Mesenchymal stem cell (in vitro differentiated cells and primary cell): ENCODE data around the gene EMC9.

Source experiments
- DNase-seq: peaks from one replicate; pipeline ENCODE4 v3.0.0-alpha.2; 2013
- H2AFZ ChIP-seq: one replicate; pipeline ENCODE4 v1.6.1; 2013; ENCODE audit warnings: low read depth, mild to moderate bottlenecking, control low read depth, inconsistent platforms, low read length, moderate library complexity
- H2AK5ac ChIP-seq: 2 replicates; pipeline ENCODE4 v1.6.1; 2013; ENCODE audit warnings: low read length, moderate library complexity, mild to moderate bottlenecking, inconsistent platforms; ENCODE audit not compliant: severe bottlenecking
- H2BK120ac ChIP-seq: one replicate; pipeline ENCODE4 v1.6.1; 2013; ENCODE audit warnings: low read depth, mild to moderate bottlenecking, inconsistent platforms, low read length, moderate library complexity
- H2BK12ac ChIP-seq, 2 experiments: one replicate each; pipeline ENCODE4 v1.6.1; 2013; ENCODE audit warnings: inconsistent platforms in 2 of 2, low read length in 2 of 2, mild to moderate bottlenecking in 2 of 2, moderate library complexity in 2 of 2, control low read depth in 1 of 2
- H2BK15ac ChIP-seq: one replicate; pipeline ENCODE4 v1.6.1; 2013; ENCODE audit warnings: mild to moderate bottlenecking, low read depth, inconsistent platforms; ENCODE audit not compliant: poor library complexity, severe bottlenecking
- H2BK5ac ChIP-seq: 2 replicates; pipeline ENCODE4 v1.6.1; 2013; ENCODE audit warnings: low read depth, mild to moderate bottlenecking, low read length, control low read depth, inconsistent platforms; ENCODE audit not compliant: poor library complexity, severe bottlenecking
- H3K14ac ChIP-seq, 2 experiments: one replicate each; pipeline ENCODE4 v1.6.1; 2013; ENCODE audit warnings: inconsistent platforms in 2 of 2, low read length in 2 of 2, control low read depth in 1 of 2, mild to moderate bottlenecking in 1 of 2, moderate library complexity in 1 of 2
- H3K18ac ChIP-seq, 2 experiments: one replicate each; pipeline ENCODE4 v1.6.1; 2013; ENCODE audit warnings: inconsistent platforms in 2 of 2, low read length in 2 of 2, control low read depth in 1 of 2, low read depth in 1 of 2, mild to moderate bottlenecking in 1 of 2
- H3K23ac ChIP-seq, 2 experiments: one replicate each; pipeline ENCODE4 v1.6.1; 2013; ENCODE audit warnings: inconsistent platforms in 2 of 2, low read length in 2 of 2, mild to moderate bottlenecking in 2 of 2, moderate library complexity in 2 of 2, control low read depth in 1 of 2
- H3K27ac ChIP-seq: 2 replicates; pipeline ENCODE4 v1.5.1; 2013; ENCODE audit warnings: mild to moderate bottlenecking, moderate library complexity, low read length, control low read depth, inconsistent platforms; ENCODE audit not compliant: poor library complexity, severe bottlenecking
- H3K27me3 ChIP-seq, 2 experiments: 2 replicates each; pipeline versions ENCODE4 v1.6.1 to v1.7.0; 2013; ENCODE audit warnings: low read length in 2 of 2, mild to moderate bottlenecking in 2 of 2, moderate library complexity in 2 of 2, control low read depth in 1 of 2, inconsistent platforms in 1 of 2; ENCODE audit not compliant: control insufficient read depth in 1 of 2, insufficient read depth in 1 of 2
- H3K36me3 ChIP-seq, 2 experiments: 2 replicates each; pipeline versions ENCODE4 v1.6.1 to v1.7.0; 2013; ENCODE audit warnings: low read length in 2 of 2, control low read depth in 1 of 2, inconsistent platforms in 1 of 2, low read depth in 1 of 2, mild to moderate bottlenecking in 1 of 2; ENCODE audit not compliant: insufficient read depth in 2 of 2, control insufficient read depth in 1 of 2
- H3K4ac ChIP-seq, 2 experiments: one replicate each; pipeline ENCODE4 v1.6.1; 2013; ENCODE audit warnings: inconsistent platforms in 2 of 2, low read length in 2 of 2, mild to moderate bottlenecking in 2 of 2, moderate library complexity in 2 of 2, control low read depth in 1 of 2, low read depth in 1 of 2
- H3K4me1 ChIP-seq: 2 replicates; pipeline ENCODE4 v1.6.1; 2013; ENCODE audit warnings: low read depth, low read length, control low read depth; ENCODE audit not compliant: control insufficient read depth, insufficient read depth
- H3K4me2 ChIP-seq: 2 replicates; pipeline ENCODE4 v1.6.1; 2013; ENCODE audit warnings: low read length, mild to moderate bottlenecking, inconsistent platforms; ENCODE audit not compliant: poor library complexity, severe bottlenecking
- H3K4me3 ChIP-seq, 2 experiments: 2 replicates each; pipeline versions ENCODE4 v1.5.1 to v1.7.0; 2013; ENCODE audit warnings: low read length in 2 of 2, mild to moderate bottlenecking in 2 of 2, control low read depth in 1 of 2, low read depth in 1 of 2; ENCODE audit not compliant: insufficient read depth in 1 of 2
- H3K79me1 ChIP-seq: replicated peaks from 2 replicates; pipeline ENCODE4 v1.6.1; 2013; ENCODE audit warnings: mild to moderate bottlenecking, control low read depth, low read length, inconsistent platforms; ENCODE audit not compliant: poor library complexity, severe bottlenecking
- H3K9ac ChIP-seq: 2 replicates; pipeline ENCODE4 v1.7.0; 2013; ENCODE audit warnings: mild to moderate bottlenecking, low read length, moderate library complexity
- H3K9me3 ChIP-seq: 2 replicates; pipeline ENCODE4 v1.7.0; 2013; ENCODE audit warnings: mild to moderate bottlenecking, low read length; ENCODE audit not compliant: control insufficient read depth
- H4K8ac ChIP-seq: one replicate; pipeline ENCODE4 v1.6.1; 2013; ENCODE audit warnings: inconsistent platforms, mild to moderate bottlenecking, low read length, moderate library complexity
- H4K91ac ChIP-seq: one replicate; pipeline ENCODE4 v1.6.1; 2013; ENCODE audit warnings: mild to moderate bottlenecking, low read length, inconsistent platforms
- WGBS: methylation state at CpG from one replicate; pipeline ENCODE4 v1.1.7; 2013; ENCODE audit warnings: mixed read lengths; 5-methylcytosine and 5-hydroxymethylcytosine counted together

Gene EMC9

DNA sequence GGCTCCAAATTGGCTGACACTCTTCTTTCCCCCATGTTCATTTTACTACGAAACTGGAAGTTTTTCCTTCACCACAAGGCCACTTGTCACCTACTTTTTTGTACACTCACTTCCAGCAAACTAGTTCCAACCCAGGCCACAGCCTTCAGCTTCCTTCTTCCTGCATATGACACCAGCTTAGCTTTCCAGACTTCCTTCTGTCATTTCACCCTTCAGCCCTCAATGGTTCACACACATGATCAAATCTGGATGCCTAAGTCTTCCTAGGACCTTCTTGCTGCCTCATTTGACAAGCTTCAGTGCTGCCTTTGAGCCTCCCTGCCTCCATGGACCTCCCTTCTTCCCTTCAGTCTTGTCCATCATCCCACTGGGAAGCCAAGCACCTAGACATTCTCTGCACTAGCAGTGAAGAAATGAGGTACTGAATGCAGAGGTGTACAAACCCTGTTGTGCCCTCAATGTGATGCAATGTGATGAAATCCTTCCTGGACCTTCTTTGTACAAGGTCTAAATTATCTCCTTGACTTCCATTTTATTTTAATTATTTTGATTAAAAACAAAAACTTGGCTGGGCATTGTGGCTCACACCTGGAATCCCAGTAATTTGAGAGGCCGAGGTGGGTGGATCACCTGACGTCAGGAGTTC is 26.2 kb upstream of the EMC9 start:
- H3K14ac ChIP-seq = peak overlapping the region in 1 of 2 experiments; percentile 7
- WGBS = 98% methylated on average over 3 of the region's 3 CpGs
- no peak overlapping the region for H3K4ac ChIP-seq
- no peak overlapping the region for H3K4me3 ChIP-seq
- no peak overlapping the region for H2BK12ac ChIP-seq
- peaks cover 10% of the 10 kb centered on the region for H3K4me1 ChIP-seq
- peaks cover 77 to 78% of the 10 kb centered on the region in 2 experiments for H3K36me3 ChIP-seq
- H2BK5ac ChIP-seq = no peak overlapping the region
- H2BK120ac ChIP-seq = no peak overlapping the region
- no peak overlapping the region for H4K91ac ChIP-seq
- H4K8ac ChIP-seq = no peak overlapping the region
- H2BK15ac ChIP-seq = no peak overlapping the region
- no peak for DNase-seq
- no peak overlapping the region for H3K18ac ChIP-seq
- no peak overlapping the region for H3K23ac ChIP-seq
- H3K79me1 ChIP-seq = peaks cover 28% of the 10 kb centered on the region
- no peaks in the 10 kb centered on the region for H3K27me3 ChIP-seq
- H3K27ac ChIP-seq = no peak overlapping the region
- no peak overlapping the region for H3K9ac ChIP-seq
- no peaks in the 10 kb centered on the region for H3K9me3 ChIP-seq
- H2AFZ ChIP-seq = no peak overlapping the region
- no peak overlapping the region for H2AK5ac ChIP-seq
- H3K4me2 ChIP-seq = no peak overlapping the region

DNA sequence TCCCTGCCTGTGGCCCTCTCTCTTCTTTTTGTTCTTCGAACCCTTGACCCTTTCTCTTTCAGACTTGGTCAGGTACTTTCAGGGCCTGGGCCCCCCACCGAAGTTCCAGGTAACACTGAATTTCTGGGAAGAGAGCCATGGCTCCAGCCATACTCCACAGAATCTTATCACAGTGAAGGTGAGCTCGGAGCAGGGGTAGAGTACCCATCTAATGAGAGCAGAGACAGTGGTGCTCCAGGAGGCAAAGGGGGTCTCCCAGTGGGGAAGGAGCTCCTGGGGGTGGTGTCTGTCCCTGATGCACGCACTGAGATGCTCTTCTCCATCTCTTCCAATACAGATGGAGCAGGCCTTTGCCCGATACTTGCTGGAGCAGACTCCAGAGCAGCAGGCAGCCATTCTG is 24.4 kb upstream of the EMC9 start:
- no peaks in the 10 kb centered on the region for H3K9me3 ChIP-seq
- H2BK120ac ChIP-seq = no peak overlapping the region
- no peak overlapping the region for H2BK12ac ChIP-seq
- peaks cover 14% of the 10 kb centered on the region for H3K4me1 ChIP-seq
- H2BK5ac ChIP-seq = no peak overlapping the region
- H4K91ac ChIP-seq = no peak overlapping the region
- no peak overlapping the region for H3K4ac ChIP-seq
- H3K27me3 ChIP-seq = no peaks in the 10 kb centered on the region
- H3K36me3 ChIP-seq = peaks cover 61 to 72% of the 10 kb centered on the region in 2 experiments
- H2BK15ac ChIP-seq = no peak overlapping the region
- WGBS = 92% methylated on average over 5 of the region's 5 CpGs
- DNase-seq = no peak
- H2AFZ ChIP-seq = no peak overlapping the region
- no peak overlapping the region for H3K18ac ChIP-seq
- H2AK5ac ChIP-seq = no peak overlapping the region
- no peak overlapping the region for H3K23ac ChIP-seq
- H3K79me1 ChIP-seq = peaks cover 28% of the 10 kb centered on the region
- no peak overlapping the region for H3K14ac ChIP-seq
- no peak overlapping the region for H3K27ac ChIP-seq
- H4K8ac ChIP-seq = no peak overlapping the region
- no peak overlapping the region for H3K4me2 ChIP-seq
- no peak overlapping the region for H3K4me3 ChIP-seq
- H3K9ac ChIP-seq = no peak overlapping the region

DNA sequence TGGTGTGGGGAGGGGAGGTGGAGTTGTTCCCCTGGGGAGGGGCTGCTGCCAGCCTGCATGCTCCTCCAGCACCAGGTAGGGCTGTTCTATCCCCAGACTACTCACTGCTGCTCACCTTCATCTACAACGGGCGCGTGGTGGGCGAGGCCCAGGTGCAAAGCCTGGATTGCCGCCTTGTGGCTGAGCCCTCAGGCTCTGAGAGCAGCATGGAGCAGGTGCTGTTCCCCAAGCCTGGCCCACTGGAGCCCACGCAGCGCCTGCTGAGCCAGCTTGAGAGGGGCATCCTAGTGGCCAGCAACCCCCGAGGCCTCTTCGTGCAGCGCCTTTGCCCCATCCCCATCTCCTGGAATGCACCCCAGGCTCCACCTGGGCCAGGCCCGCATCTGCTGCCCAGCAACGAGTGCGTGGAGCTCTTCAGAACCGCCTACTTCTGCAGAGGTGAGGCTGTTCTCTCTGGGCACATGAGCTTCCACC is 23.2 kb upstream of the EMC9 start:
- no peak overlapping the region for H2AK5ac ChIP-seq
- H3K18ac ChIP-seq = no peak overlapping the region
- H4K8ac ChIP-seq = no peak overlapping the region
- H3K36me3 ChIP-seq = peaks cover 65 to 77% of the 10 kb centered on the region in 2 experiments
- no peak overlapping the region for H3K4me2 ChIP-seq
- H3K4me1 ChIP-seq = peaks cover 19% of the 10 kb centered on the region
- H2AFZ ChIP-seq = no peak overlapping the region
- no peak overlapping the region for H2BK120ac ChIP-seq
- H3K27ac ChIP-seq = no peak overlapping the region
- no peaks in the 10 kb centered on the region for H3K27me3 ChIP-seq
- no peak overlapping the region for H2BK12ac ChIP-seq
- H3K9me3 ChIP-seq = no peaks in the 10 kb centered on the region
- peaks cover 28% of the 10 kb centered on the region for H3K79me1 ChIP-seq
- H2BK15ac ChIP-seq = no peak overlapping the region
- DNase-seq = no peak
- no peak overlapping the region for H4K91ac ChIP-seq
- no peak overlapping the region for H3K9ac ChIP-seq
- H2BK5ac ChIP-seq = no peak overlapping the region
- no peak overlapping the region for H3K23ac ChIP-seq
- no peak overlapping the region for H3K14ac ChIP-seq
- H3K4ac ChIP-seq = no peak overlapping the region
- 97% methylated on average over 14 of the region's 14 CpGs for WGBS
- H3K4me3 ChIP-seq = no peak overlapping the region

DNA sequence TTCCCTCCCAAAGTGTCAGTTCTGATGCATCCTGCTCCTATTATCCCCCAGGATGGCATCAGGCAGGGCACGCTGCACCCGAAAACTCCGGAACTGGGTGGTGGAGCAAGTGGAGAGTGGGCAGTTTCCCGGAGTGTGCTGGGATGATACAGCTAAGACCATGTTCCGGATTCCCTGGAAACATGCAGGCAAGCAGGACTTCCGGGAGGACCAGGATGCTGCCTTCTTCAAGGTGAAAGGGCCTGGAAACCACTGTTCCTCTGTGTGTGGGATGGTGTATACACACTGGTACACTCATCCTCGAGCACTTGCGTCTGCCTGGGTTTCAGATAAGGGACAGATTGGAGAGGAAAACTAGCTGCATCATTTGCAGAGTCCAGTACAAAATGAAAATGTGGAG is 20.7 kb upstream of the EMC9 start:
- H3K36me3 ChIP-seq = peaks cover 67 to 75% of the 10 kb centered on the region in 2 experiments
- no peak overlapping the region for H2BK120ac ChIP-seq
- no peak overlapping the region for H4K8ac ChIP-seq
- 91% methylated on average over 8 of the region's 8 CpGs for WGBS
- no peaks in the 10 kb centered on the region for H3K9me3 ChIP-seq
- DNase-seq = peak; percentile 22
- no peak overlapping the region for H2AFZ ChIP-seq
- no peak overlapping the region for H2BK5ac ChIP-seq
- peak overlapping the region in 1 of 2 experiments; percentile 91 for H3K18ac ChIP-seq
- H3K4me3 ChIP-seq = peak overlapping the region in 1 of 2 experiments; percentile 96
- peak overlapping the region; percentile 8 for H2AK5ac ChIP-seq
- H2BK12ac ChIP-seq = peak overlapping the region; percentile 21 to 59
- no peaks in the 10 kb centered on the region for H3K27me3 ChIP-seq
- no peak overlapping the region for H4K91ac ChIP-seq
- H3K79me1 ChIP-seq = peaks cover 28% of the 10 kb centered on the region
- H3K9ac ChIP-seq = peak overlapping the region; percentile 99
- no peak overlapping the region for H3K23ac ChIP-seq
- H3K14ac ChIP-seq = peak overlapping the region in 1 of 2 experiments; percentile 19
- H2BK15ac ChIP-seq = no peak overlapping the region
- no peak overlapping the region for H3K4ac ChIP-seq
- peak overlapping the region; percentile 80 for H3K4me2 ChIP-seq
- H3K27ac ChIP-seq = no peak overlapping the region
- peaks cover 19% of the 10 kb centered on the region for H3K4me1 ChIP-seq
